ENCODE results near the gene MRPS10. TPM values are rescaled to one million over a fixed set of nuclear protein-coding genes. Genes with fewer than 3 reads are reported as not detected.
A peak's percentile ranks its signal among the peaks of the same experiment; 100 is the strongest.

MRPS10 gene
- 39.6 and 40.4 TPM in 2 replicates for total RNA-seq

- Mint-ChIP-seq H3K4me3 (ENCODE audit: low read depth) (peak within 1 kb of the TSS; percentile 95), H3K36me3 (ENCODE audit: low read depth) (peaks cover 24% of the 10 kb centered on the region), H3K27ac (peak within 1 kb of the TSS; percentile 91), H3K9me3 (no peaks in the 10 kb centered on the region), H3K27me3 (ENCODE audit: low read depth) (no peaks in the 10 kb centered on the region), H3K4me1 (ENCODE audit: low read depth) (peaks cover 20% of the 10 kb centered on the region)
- intact Hi-C loops (cut with micrococcal nuclease): loop anchor here (1.0 to 2.0 kb wide), 3 partner anchors 167 to 430 kb away; partner anchors contain the start of genes TAF8 and TOMM6
- DNase-seq (ENCODE audit: low spot score): peak; percentile 88
Measured at GRCh38 chr6:42217519-42218367, at the start of gene MRPS10. Gene MRPS10 (minus strand): TSS chr6:42217861. CDS start chr6:42217849, 12 bp downstream.

GRCh38 chr6:42266538-42266937 is 48.9 kb upstream of the MRPS10 start:
- H3K27me3 Mint-ChIP-seq (ENCODE audit: low read depth): no peaks in the 10 kb centered on the region
- H3K36me3 Mint-ChIP-seq (ENCODE audit: low read depth): peaks cover 27% of the 10 kb centered on the region
- DNase-seq (ENCODE audit: low spot score): no peak
- no peaks in the 10 kb centered on the region for H3K9me3 Mint-ChIP-seq
- H3K4me1 Mint-ChIP-seq (ENCODE audit: low read depth): peaks cover 10% of the 10 kb centered on the region
- H3K4me3 Mint-ChIP-seq (ENCODE audit: low read depth): no peak overlapping the region
- H3K27ac Mint-ChIP-seq: no peak overlapping the region
- intact Hi-C loops (cut with micrococcal nuclease): no loop called here

- H3K4me1 Mint-ChIP-seq (ENCODE audit: low read depth): peaks cover 6% of the 10 kb centered on the region
- H3K9me3 Mint-ChIP-seq: no peaks in the 10 kb centered on the region
- DNase-seq (ENCODE audit: low spot score): no peak
- no peak overlapping the region for H3K4me3 Mint-ChIP-seq (ENCODE audit: low read depth)
- H3K36me3 Mint-ChIP-seq (ENCODE audit: low read depth): peaks cover 27% of the 10 kb centered on the region
- no peak overlapping the region for H3K27ac Mint-ChIP-seq
- intact Hi-C loops (cut with micrococcal nuclease): no loop called here
- no peaks in the 10 kb centered on the region for H3K27me3 Mint-ChIP-seq (ENCODE audit: low read depth)
Measured at GRCh38 chr6:42264852-42265390, 47.3 kb upstream of the MRPS10 start.

- Mint-ChIP-seq H3K4me3 (ENCODE audit: low read depth) (no peak overlapping the region), H3K27ac (no peak overlapping the region), H3K4me1 (ENCODE audit: low read depth) (peaks cover under 1% of the 10 kb centered on the region), H3K27me3 (ENCODE audit: low read depth) (no peaks in the 10 kb centered on the region), H3K36me3 (ENCODE audit: low read depth) (peaks cover 23% of the 10 kb centered on the region), H3K9me3 (no peaks in the 10 kb centered on the region)
- intact Hi-C loops (cut with micrococcal nuclease): no loop called here
- no peak for DNase-seq (ENCODE audit: low spot score)
Measured at GRCh38 chr6:42264162-42264851, 46.6 kb upstream of the MRPS10 start.

GRCh38 chr6:42263165-42263728 is 45.6 kb upstream of the MRPS10 start:
- intact Hi-C loops (cut with micrococcal nuclease): no loop called here
- no peak overlapping the region for H3K27ac Mint-ChIP-seq
- no peak for DNase-seq (ENCODE audit: low spot score)
- no peaks in the 10 kb centered on the region for H3K4me1 Mint-ChIP-seq (ENCODE audit: low read depth)
- H3K27me3 Mint-ChIP-seq (ENCODE audit: low read depth): no peaks in the 10 kb centered on the region
- no peaks in the 10 kb centered on the region for H3K9me3 Mint-ChIP-seq
- peaks cover 16% of the 10 kb centered on the region for H3K36me3 Mint-ChIP-seq (ENCODE audit: low read depth)
- H3K4me3 Mint-ChIP-seq (ENCODE audit: low read depth): no peak overlapping the region

- Mint-ChIP-seq H3K4me3 (ENCODE audit: low read depth) (no peak overlapping the region), H3K27ac (no peak overlapping the region), H3K27me3 (ENCODE audit: low read depth) (no peaks in the 10 kb centered on the region), H3K4me1 (ENCODE audit: low read depth) (no peaks in the 10 kb centered on the region), H3K36me3 (ENCODE audit: low read depth) (peaks cover 28% of the 10 kb centered on the region), H3K9me3 (no peaks in the 10 kb centered on the region)
- DNase-seq (ENCODE audit: low spot score): no peak
- intact Hi-C loops (cut with micrococcal nuclease): loop anchor here (1.0 kb wide), 1 partner anchor 286 kb away; no protein-coding TSS in a partner anchor
Measured at GRCh38 chr6:42260972-42261371, 43.3 kb upstream of the MRPS10 start.

GRCh38 chr6:42260396-42260888 is 42.8 kb upstream of the MRPS10 start:
- no peak for DNase-seq (ENCODE audit: low spot score)
- peaks cover 33% of the 10 kb centered on the region for H3K36me3 Mint-ChIP-seq (ENCODE audit: low read depth)

GRCh38 chr6:42259841-42260395 is 42.3 kb upstream of the MRPS10 start:
- Mint-ChIP-seq H3K4me3 (ENCODE audit: low read depth) (no peak overlapping the region), H3K9me3 (no peaks in the 10 kb centered on the region), H3K27ac (no peak overlapping the region), H3K36me3 (ENCODE audit: low read depth) (peaks cover 39% of the 10 kb centered on the region), H3K27me3 (ENCODE audit: low read depth) (no peaks in the 10 kb centered on the region), H3K4me1 (ENCODE audit: low read depth) (peaks cover 4% of the 10 kb centered on the region)
- intact Hi-C loops (cut with micrococcal nuclease): no loop called here
- DNase-seq (ENCODE audit: low spot score): no peak

More at GRCh38 chr6:42260396-42260888, 42.8 kb upstream of the MRPS10 start:
- H3K27me3 Mint-ChIP-seq (ENCODE audit: low read depth): no peaks in the 10 kb centered on the region
- H3K9me3 Mint-ChIP-seq: no peaks in the 10 kb centered on the region
- H3K4me3 Mint-ChIP-seq (ENCODE audit: low read depth): no peak overlapping the region
- intact Hi-C loops (cut with micrococcal nuclease): no loop called here
- no peak overlapping the region for H3K27ac Mint-ChIP-seq
- H3K4me1 Mint-ChIP-seq (ENCODE audit: low read depth): peaks cover 2% of the 10 kb centered on the region

GRCh38 chr6:42259286-42259685 is 41.6 kb upstream of the MRPS10 start:
- no peaks in the 10 kb centered on the region for H3K9me3 Mint-ChIP-seq
- H3K4me3 Mint-ChIP-seq (ENCODE audit: low read depth): no peak overlapping the region
- peaks cover 43% of the 10 kb centered on the region for H3K36me3 Mint-ChIP-seq (ENCODE audit: low read depth)
- H3K27ac Mint-ChIP-seq: no peak overlapping the region
- peaks cover 4% of the 10 kb centered on the region for H3K4me1 Mint-ChIP-seq (ENCODE audit: low read depth)
- DNase-seq (ENCODE audit: low spot score): no peak
- intact Hi-C loops (cut with micrococcal nuclease): no loop called here
- H3K27me3 Mint-ChIP-seq (ENCODE audit: low read depth): no peaks in the 10 kb centered on the region

- no peak for DNase-seq (ENCODE audit: low spot score)
- H3K36me3 Mint-ChIP-seq (ENCODE audit: low read depth): peaks cover 44% of the 10 kb centered on the region
- intact Hi-C loops (cut with micrococcal nuclease): no loop called here
- peaks cover 4% of the 10 kb centered on the region for H3K4me1 Mint-ChIP-seq (ENCODE audit: low read depth)
- no peak overlapping the region for H3K27ac Mint-ChIP-seq
- H3K9me3 Mint-ChIP-seq: no peaks in the 10 kb centered on the region
- no peak overlapping the region for H3K4me3 Mint-ChIP-seq (ENCODE audit: low read depth)
- no peaks in the 10 kb centered on the region for H3K27me3 Mint-ChIP-seq (ENCODE audit: low read depth)
Measured at GRCh38 chr6:42257614-42258013, 40.0 kb upstream of the MRPS10 start.

GRCh38 chr6:42257063-42257462 is 39.4 kb upstream of the MRPS10 start:
- no peak for DNase-seq (ENCODE audit: low spot score)
- H3K36me3 Mint-ChIP-seq (ENCODE audit: low read depth): peaks cover 48% of the 10 kb centered on the region
- intact Hi-C loops (cut with micrococcal nuclease): no loop called here
- H3K9me3 Mint-ChIP-seq: no peaks in the 10 kb centered on the region
- H3K27ac Mint-ChIP-seq: no peak overlapping the region
- H3K27me3 Mint-ChIP-seq (ENCODE audit: low read depth): no peaks in the 10 kb centered on the region
- H3K4me3 Mint-ChIP-seq (ENCODE audit: low read depth): no peak overlapping the region
- peaks cover 4% of the 10 kb centered on the region for H3K4me1 Mint-ChIP-seq (ENCODE audit: low read depth)

GRCh38 chr6:42255050-42255449 is 37.4 kb upstream of the MRPS10 start:
- Mint-ChIP-seq H3K4me1 (ENCODE audit: low read depth) (peaks cover 4% of the 10 kb centered on the region), H3K4me3 (ENCODE audit: low read depth) (no peak overlapping the region), H3K36me3 (ENCODE audit: low read depth) (peaks cover 53% of the 10 kb centered on the region), H3K27ac (no peak overlapping the region), H3K27me3 (ENCODE audit: low read depth) (no peaks in the 10 kb centered on the region), H3K9me3 (no peaks in the 10 kb centered on the region)
- intact Hi-C loops (cut with micrococcal nuclease): no loop called here
- no peak for DNase-seq (ENCODE audit: low spot score)

All from activated T-helper 2 cell treated with anti-CD3 and anti-CD28 coated beads, Interferon-gamma antibody, Interleukin-2, Interleukin-4, amounts not matched to agents 10 μg/mL and 5 μg/mL and 100 μg/mL, durations not matched to agents 14 hours and 24 hours and 36 hours (primary cell).